SU-DHL-6 (cell line): ENCODE data around the gene APBB1.

Experiments
- H2AFZ ChIP-seq: fragments of 200-600 bp; sonication (generic); 2 replicates; pipeline ENCODE4 v1.6.1; 2014; ENCODE audit warnings: low read depth, mild to moderate bottlenecking, moderate library complexity, mixed read lengths, antibody characterized with exemption, low read length; ENCODE audit not compliant: severe bottlenecking
- H3F3A ChIP-seq: fragments of 200-600 bp; shearing (Covaris generic); 2 replicates; pipeline ENCODE4 v1.6.0; 2016; ENCODE audit warnings: antibody characterized with exemption, mild to moderate bottlenecking; ENCODE audit not compliant: insufficient read depth
- H3K27ac ChIP-seq: fragments of 200-600 bp; sonication (generic); 2 replicates; pipeline ENCODE4 v1.5.1; 2016; ENCODE audit warnings: low read depth, mild to moderate bottlenecking, low read length, moderate library complexity, mixed read lengths
- H3K27me3 ChIP-seq: fragments of 200-600 bp; sonication (generic), shearing (Covaris generic); 2 replicates; pipeline ENCODE4 v1.6.0; 2014; ENCODE audit warnings: mild to moderate bottlenecking, low read length
- H3K36me3 ChIP-seq: fragments of 200-600 bp; sonication (generic); 2 replicates; pipeline ENCODE4 v1.6.1; 2014; ENCODE audit warnings: mild to moderate bottlenecking, low read length, mixed read lengths
- H3K4me2 ChIP-seq: fragments of 300-600, 200-600 bp; shearing (Covaris generic), sonication (generic); 2 replicates; pipeline ENCODE4 v1.6.0; 2014; ENCODE audit warnings: low read length, low read depth, mild to moderate bottlenecking; ENCODE audit not compliant: poor library complexity, severe bottlenecking
- H3K4me3 ChIP-seq: fragments of 200-600 bp; sonication (generic); 2 replicates; pipeline ENCODE4 v1.5.1; 2014; ENCODE audit warnings: antibody characterized with exemption, low read length, mild to moderate bottlenecking, mixed read lengths; ENCODE audit not compliant: insufficient read depth, poor library complexity, severe bottlenecking
- H3K79me2 ChIP-seq: fragments of 200-600 bp; sonication (generic); 2 replicates; pipeline ENCODE4 v1.6.1; 2014; ENCODE audit warnings: mild to moderate bottlenecking, low read length, moderate library complexity; ENCODE audit not compliant: insufficient read depth
- H3K9ac ChIP-seq: fragments of 200-600 bp; sonication (generic); 2 replicates; pipeline ENCODE4 v1.7.0; 2014; ENCODE audit warnings: mild to moderate bottlenecking, low read length
- H3K9me2 ChIP-seq: fragments of 200-600 bp; sonication (generic); replicated peaks from 2 replicates; pipeline ENCODE4 v1.6.1; 2014; ENCODE audit warnings: low read length; ENCODE audit not compliant: insufficient read depth
- H3K9me3 ChIP-seq: fragments of 200-600 bp; sonication (generic); 2 replicates; pipeline ENCODE4 v1.6.1; 2014; ENCODE audit warnings: low read length, mixed read lengths; ENCODE audit not compliant: insufficient read depth
- H4K20me1 ChIP-seq: fragments of 200-600 bp; sonication (generic); 2 replicates; pipeline ENCODE4 v1.6.1; 2014; ENCODE audit warnings: low read depth, mild to moderate bottlenecking, antibody characterized with exemption, low read length, moderate library complexity, mixed read lengths
- EZH2phosphoT487 ChIP-seq: fragments of 200-600 bp; sonication (generic), shearing (Covaris generic); conservative IDR thresholded peaks from 2 replicates; pipeline ENCODE4 v1.6.1; 2018; ENCODE audit warnings: mild to moderate bottlenecking, antibody characterized with exemption, low read length, moderate library complexity, mixed read lengths
- TF ChIP-seq, protein P1 (sequence below): fragments of 200-600 bp; sonication (generic); IDR thresholded peaks from one replicate; pipeline ENCODE4 v1.5.1; 2017; ENCODE audit warnings: antibody characterized with exemption, mild to moderate bottlenecking, low read length, moderate library complexity; ENCODE audit not compliant: insufficient read depth, poor library complexity, severe bottlenecking

Gene APBB1

DNA sequence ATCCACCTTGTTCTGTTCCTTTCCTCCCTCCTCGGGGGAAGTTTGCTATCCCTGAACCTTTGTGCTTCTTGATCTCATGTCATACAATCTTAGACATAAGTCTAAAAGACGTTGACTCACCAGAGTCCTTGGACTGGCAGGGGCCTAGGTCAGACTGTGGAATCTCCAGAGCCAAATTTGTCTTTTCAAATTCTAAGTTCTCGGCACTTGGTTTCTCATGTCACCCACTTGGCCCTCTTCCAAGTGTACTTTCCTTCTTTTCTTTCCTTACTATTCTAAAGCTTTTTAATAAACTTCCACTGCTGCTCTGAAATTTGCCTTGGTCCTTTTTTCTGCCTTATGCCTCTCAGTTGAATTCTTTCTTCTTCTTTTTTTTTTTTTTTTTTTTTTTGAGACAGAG lies 58.7 kb downstream of the APBB1 start:
- no peaks in the 10 kb centered on the region for H3K9me3 ChIP-seq
- H3K27me3 ChIP-seq = no peaks in the 10 kb centered on the region
- H3K9ac ChIP-seq = no peak overlapping the region
- TF ChIP-seq EZH2phosphoT487 = no peak
- TF ChIP-seq, protein P1, sequence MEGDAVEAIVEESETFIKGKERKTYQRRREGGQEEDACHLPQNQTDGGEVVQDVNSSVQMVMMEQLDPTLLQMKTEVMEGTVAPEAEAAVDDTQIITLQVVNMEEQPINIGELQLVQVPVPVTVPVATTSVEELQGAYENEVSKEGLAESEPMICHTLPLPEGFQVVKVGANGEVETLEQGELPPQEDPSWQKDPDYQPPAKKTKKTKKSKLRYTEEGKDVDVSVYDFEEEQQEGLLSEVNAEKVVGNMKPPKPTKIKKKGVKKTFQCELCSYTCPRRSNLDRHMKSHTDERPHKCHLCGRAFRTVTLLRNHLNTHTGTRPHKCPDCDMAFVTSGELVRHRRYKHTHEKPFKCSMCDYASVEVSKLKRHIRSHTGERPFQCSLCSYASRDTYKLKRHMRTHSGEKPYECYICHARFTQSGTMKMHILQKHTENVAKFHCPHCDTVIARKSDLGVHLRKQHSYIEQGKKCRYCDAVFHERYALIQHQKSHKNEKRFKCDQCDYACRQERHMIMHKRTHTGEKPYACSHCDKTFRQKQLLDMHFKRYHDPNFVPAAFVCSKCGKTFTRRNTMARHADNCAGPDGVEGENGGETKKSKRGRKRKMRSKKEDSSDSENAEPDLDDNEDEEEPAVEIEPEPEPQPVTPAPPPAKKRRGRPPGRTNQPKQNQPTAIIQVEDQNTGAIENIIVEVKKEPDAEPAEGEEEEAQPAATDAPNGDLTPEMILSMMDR = no peak
- H3K4me2 ChIP-seq = no peak overlapping the region
- H3K9me2 ChIP-seq = no peaks in the 10 kb centered on the region
- H3F3A ChIP-seq = no peaks in the 10 kb centered on the region
- no peaks in the 10 kb centered on the region for H3K79me2 ChIP-seq
- no peak overlapping the region for H2AFZ ChIP-seq
- H4K20me1 ChIP-seq = no peaks in the 10 kb centered on the region
- H3K4me3 ChIP-seq = no peak overlapping the region
- no peaks in the 10 kb centered on the region for H3K36me3 ChIP-seq
- no peak overlapping the region for H3K27ac ChIP-seq

DNA sequence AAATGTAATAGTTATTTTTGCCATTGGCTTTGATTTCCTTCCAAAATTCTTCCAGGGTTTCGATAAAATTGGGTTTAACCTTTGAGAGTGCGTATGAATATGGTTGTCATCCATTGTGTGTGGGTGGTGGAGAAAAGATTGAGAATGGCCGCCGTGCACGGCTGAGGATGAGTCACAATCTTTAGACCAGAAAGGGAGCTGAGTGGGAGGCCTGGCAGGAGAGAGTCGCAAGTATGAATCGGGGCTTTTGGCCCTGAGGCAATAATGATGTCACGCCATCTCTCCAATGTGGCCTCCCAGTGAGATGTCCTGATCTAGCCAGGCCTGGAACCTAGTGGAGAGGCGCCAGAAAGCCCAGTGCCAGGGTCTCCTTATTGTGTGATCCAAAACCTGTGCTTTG lies 61.7 kb downstream of the APBB1 start:
- TF ChIP-seq EZH2phosphoT487 = no peak
- TF ChIP-seq, protein P1 = no peak
- Histone ChIP-seq H3F3A (no peaks in the 10 kb centered on the region), H3K9me2 (no peaks in the 10 kb centered on the region), H3K36me3 (no peaks in the 10 kb centered on the region), H3K27ac (no peak overlapping the region), H3K9ac (no peak overlapping the region), H3K79me2 (no peaks in the 10 kb centered on the region), H2AFZ (no peak overlapping the region), H3K4me2 (no peak overlapping the region), H3K27me3 (no peaks in the 10 kb centered on the region), H3K9me3 (no peaks in the 10 kb centered on the region), H3K4me3 (no peak overlapping the region), H4K20me1 (no peaks in the 10 kb centered on the region)

DNA sequence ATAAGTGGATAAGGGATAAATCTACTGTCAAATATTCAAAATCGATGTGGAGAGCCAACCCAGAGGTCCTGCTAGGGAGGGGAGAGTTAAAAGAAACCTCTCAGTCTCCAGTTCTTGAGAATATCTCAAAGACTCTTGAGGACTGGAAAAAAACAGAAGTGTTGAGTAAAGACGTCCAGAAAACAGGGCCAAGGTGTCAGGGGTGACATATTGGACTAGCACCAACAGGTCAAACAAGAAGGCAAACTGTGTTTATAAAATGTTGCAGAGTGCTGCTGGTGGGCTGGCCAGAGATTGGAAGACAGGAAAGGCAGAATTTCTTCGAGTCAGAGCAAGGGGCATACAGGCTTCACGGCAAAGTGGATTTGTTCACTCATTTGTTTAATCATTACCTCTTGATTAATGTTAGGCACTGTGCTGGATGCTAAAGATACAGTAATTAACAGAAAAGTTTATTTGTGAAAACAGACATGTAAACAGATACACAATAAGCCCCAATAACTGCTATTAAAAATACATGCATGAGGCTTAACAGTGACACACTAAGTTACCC lies 62.3 kb downstream of the APBB1 start:
- H3K27me3 ChIP-seq = no peaks in the 10 kb centered on the region
- no peak overlapping the region for H3K9ac ChIP-seq
- no peaks in the 10 kb centered on the region for H3F3A ChIP-seq
- no peak overlapping the region for H3K4me2 ChIP-seq
- no peaks in the 10 kb centered on the region for H3K9me2 ChIP-seq
- TF ChIP-seq, protein P1 = no peak
- no peak for TF ChIP-seq EZH2phosphoT487
- no peak overlapping the region for H3K4me3 ChIP-seq
- H4K20me1 ChIP-seq = no peaks in the 10 kb centered on the region
- H3K27ac ChIP-seq = no peak overlapping the region
- no peaks in the 10 kb centered on the region for H3K9me3 ChIP-seq
- H3K79me2 ChIP-seq = no peaks in the 10 kb centered on the region
- no peak overlapping the region for H2AFZ ChIP-seq
- H3K36me3 ChIP-seq = no peaks in the 10 kb centered on the region
